HuH-7 (cell line): Measurements from ENCODE around the gene ACAT1.
"Not testable (repeated sequence)": the region's sequence is repeated elsewhere in the genome, so short reads cannot be mapped to it uniquely, and the experiment has no call there.

Experiments used
- DNase-seq: peaks from one replicate; pipeline ENCODE4 v3.0.0; 2011; ENCODE audit warnings: low spot score

The ACAT1 gene

GRCh38 chr11:108147150-108147549 lies 25.8 kb downstream of the ACAT1 start:
- DNase-seq: no peak

GRCh38 chr11:108148556-108148955 lies 27.2 kb downstream of the ACAT1 start:
- no peak for DNase-seq

- DNase-seq: no peak
These were observed 33.2 kb downstream of the ACAT1 start for GRCh38 chr11:108154591-108154990.

GRCh38 chr11:108160970-108161566 lies 39.7 kb downstream of the ACAT1 start:
- no peak for DNase-seq

GRCh38 chr11:108162878-108163277 lies 41.5 kb downstream of the ACAT1 start:
- DNase-seq: not testable (repeated sequence)

GRCh38 chr11:108167624-108168023 lies 46.3 kb downstream of the ACAT1 start:
- no peak for DNase-seq

GRCh38 chr11:108170184-108170583 lies 48.8 kb downstream of the ACAT1 start:
- no peak for DNase-seq

GRCh38 chr11:108177570-108177969 lies 56.2 kb downstream of the ACAT1 start:
- DNase-seq: no peak

GRCh38 chr11:108193725-108194124 lies 72.4 kb downstream of the ACAT1 start:
- DNase-seq: no peak

GRCh38 chr11:108196901-108197300 lies 75.5 kb downstream of the ACAT1 start:
- no peak for DNase-seq
